HG03139 (cell line): ENCODE measurements around the gene RAX2.
"Not testable (repeated sequence)": the region's sequence is repeated elsewhere in the genome, so short reads cannot be mapped to it uniquely, and the experiment has no call there.

Experiments used
- ATAC-seq: cut with Tn5 transposase; IDR thresholded peaks from one replicate; pipeline ENCODE4 v1.9.1; 2021; ENCODE audit not compliant: unreplicated experiment

Gene RAX2

DNA sequence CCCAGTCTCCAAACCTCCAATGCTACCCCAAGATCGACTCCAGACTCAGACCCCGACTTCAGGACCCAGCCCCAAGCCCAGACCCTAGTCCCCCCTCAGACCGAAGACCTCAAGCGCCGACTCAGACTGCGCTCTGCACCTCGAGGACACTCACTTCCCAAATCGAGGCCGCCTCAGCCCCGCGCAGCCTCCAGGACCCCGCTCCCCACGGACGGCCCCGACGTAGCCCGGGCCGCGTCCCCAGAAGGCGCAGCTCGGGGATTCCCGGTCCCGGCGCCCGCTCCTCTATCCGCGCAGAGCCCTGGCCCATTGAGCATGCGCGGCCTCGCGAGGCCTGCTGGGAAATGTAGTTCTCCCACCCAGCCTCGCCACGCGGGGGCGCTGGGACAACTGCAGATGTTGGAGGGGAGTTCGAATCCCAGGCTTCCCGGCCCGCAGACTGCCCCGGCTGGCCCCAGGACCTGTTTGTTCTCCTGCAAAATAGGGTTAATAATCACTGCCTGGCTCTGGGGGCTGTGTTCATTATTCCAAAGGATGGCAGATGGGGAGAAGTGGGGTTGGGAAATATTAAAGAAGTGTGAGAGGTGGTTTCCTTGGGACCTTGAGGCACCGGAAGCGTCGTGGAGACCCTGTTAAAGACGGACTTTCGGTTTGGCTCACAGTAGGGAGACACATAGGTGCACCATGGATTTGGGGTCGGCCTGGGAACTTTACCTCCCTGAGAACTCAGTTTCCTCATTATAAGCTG lies 10.5 kb downstream of the RAX2 start, which contains the start of gene APBA3:
Gene APBA3 (minus strand): TSS at position 311 of the 748 bp plus-strand sequence. CDS start 1,428 bp downstream, outside the sequence.
- ATAC-seq = peak; percentile 40

DNA sequence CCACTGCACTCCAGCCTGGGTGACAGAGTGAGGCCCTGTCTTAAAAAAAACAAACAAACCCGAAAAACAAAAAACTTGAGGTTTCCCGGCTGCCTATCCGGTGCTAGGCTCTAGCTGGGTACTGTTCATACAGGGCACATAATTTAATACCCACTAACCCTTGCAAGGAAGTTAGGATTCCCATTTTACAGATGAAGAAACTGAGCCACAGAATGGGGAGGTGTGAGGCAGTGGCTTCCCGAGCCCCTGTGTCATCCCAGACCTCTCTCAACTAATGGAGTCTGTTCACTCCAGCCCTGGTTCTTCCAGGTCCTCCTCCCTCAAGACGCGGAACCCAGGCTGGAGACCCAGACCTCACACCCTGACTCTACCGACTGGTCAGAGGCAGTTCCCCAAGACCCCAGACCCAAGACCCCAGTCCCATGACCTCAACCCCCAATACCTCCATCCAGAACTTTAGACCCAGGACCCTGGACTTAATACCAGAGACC lies 11.1 kb downstream of the RAX2 start:
- no peak for ATAC-seq

DNA sequence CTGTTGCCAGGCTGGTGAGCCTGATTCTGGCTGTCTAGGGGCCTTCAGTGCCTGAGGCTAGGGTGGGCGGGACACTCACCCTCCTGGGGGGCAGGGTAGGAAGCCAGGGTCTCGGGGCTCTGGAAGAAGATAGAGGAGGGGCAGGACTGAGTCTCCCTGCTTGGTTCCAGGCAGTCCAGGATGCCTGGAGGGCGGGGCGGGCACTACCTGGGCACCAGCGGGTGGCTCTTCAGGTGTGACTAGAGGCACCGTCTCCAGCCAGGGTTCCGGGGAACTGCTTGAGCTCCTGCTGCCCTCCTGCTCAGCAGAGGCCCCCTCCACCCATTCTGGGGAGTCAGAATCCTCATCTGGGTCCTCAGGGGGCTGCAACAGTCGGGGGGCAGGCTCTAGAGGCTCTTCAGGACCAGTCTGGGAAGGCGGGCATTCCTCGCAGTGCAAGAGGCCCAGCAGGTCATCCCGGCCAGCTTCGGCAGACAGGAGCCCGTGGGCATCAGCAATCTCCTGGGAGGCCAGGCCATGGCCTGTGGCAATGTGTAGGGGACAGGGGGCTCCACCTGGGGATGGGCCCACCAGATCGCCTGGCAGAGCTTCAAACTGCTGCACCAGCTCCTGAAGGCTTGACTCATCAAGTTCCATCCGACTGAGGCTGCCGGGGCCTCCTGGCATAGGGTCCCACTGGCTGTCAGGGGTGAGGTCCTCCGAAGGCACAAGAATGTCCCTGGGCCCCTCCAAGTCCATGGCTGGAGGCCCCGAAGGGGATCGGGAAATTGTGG lies 12.4 kb downstream of the RAX2 start:
- ATAC-seq = no peak

- not testable (repeated sequence) for ATAC-seq
Measured at GRCh38 chr19:3758297-3758696, 13.7 kb downstream of the RAX2 start.

- ATAC-seq = not testable (repeated sequence)
Measured at GRCh38 chr19:3757705-3758104, 14.3 kb downstream of the RAX2 start.

DNA sequence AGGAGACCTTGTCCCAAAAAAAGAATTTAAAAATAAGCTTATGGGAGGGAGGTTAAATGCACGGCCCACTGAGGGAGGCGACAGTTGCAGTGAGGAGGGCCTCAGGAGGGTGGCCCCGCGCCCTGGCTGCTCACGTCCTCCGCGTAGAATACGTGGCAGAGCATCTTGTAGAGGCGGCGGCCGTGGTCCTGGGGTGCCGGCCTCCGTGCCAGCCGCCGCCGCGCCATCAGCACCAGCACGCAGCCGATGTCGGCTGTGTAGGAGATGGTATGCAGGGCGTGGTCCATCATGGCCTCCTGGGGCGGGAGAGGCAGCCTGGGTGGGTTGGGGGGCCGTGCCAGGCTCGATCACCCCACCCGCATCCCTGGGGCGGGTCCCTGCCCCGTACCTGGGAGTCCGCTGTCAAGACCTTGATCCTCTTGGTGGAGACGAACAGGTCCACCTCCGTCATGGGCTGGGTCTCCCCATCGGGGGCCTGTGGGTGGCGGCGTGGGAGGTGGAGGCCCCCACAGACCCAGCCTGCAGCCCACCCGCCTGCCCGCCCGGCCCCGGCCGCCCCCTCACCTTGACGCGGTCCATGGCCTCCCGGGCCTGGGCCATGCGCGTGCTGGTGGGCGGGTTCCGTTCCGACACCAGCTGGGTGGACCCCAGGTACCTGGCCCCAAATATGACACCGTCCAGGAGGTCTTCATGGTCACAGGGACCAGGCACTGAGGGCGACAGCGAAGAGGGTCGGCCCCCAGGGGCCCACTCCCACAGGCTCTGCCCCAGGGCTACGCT lies 18.2 kb downstream of the RAX2 start:
- ATAC-seq = no peak

GRCh38 chr19:3752492-3752891 lies 19.5 kb downstream of the RAX2 start:
- no peak for ATAC-seq

- ATAC-seq = no peak
Measured at GRCh38 chr19:3751236-3751635, 20.8 kb downstream of the RAX2 start.

- ATAC-seq = no peak
Measured at GRCh38 chr19:3750211-3750610, 21.8 kb downstream of the RAX2 start.

- no peak for ATAC-seq
Measured at GRCh38 chr19:3748965-3749364, 23.1 kb downstream of the RAX2 start.

DNA sequence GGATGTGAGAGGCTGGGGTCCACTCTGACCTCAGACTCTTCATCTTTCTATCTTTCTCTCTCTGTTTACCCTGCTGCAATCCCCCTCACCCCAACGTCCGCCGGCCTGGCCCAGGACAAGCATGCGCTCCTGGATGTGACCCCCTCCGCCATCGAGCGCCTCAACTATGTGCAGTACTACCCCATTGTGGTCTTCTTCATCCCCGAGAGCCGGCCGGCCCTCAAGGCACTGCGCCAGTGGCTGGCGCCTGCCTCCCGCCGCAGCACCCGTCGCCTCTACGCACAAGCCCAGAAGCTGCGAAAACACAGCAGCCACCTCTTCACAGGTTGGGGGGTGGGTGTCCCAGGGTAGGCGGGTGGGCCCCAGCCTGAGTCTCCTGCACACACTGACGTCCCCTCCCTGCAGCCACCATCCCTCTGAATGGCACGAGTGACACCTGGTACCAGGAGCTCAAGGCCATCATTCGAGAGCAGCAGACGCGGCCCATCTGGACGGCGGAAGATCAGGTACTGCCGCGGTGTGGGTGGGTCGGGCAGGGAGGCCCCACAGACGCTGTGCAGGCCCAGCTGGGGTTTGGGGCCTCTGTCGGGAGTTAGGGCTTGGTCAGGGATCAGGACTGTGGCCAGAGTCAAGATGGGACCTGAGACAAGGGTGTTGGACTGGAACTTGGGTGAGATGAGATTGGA lies 25.5 kb downstream of the RAX2 start:
- no peak for ATAC-seq

GRCh38 chr19:3745363-3746045 lies 26.5 kb downstream of the RAX2 start:
- no peak for ATAC-seq

GRCh38 chr19:3743486-3743885 lies 28.5 kb downstream of the RAX2 start:
- ATAC-seq = no peak

DNA sequence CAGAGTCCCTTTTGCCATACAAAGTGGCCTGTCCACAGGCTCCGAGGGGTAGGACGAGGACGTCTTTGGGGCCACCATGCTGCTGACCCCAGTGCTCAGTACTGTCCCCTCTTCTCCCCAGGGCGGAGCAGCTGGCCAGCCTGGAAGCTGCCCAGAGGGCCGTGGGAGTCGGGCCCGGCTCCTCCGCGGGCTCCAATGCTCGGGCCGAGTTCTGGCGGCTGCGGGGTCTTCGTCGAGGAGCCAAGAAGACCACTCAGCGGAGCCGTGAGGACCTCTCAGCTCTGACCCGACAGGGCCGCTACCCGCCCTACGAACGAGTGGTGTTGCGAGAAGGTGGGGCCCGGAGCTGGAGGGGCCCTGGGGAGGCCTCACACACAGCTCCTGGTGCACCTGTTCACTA lies 31.6 kb downstream of the RAX2 start:
- no peak for ATAC-seq

DNA sequence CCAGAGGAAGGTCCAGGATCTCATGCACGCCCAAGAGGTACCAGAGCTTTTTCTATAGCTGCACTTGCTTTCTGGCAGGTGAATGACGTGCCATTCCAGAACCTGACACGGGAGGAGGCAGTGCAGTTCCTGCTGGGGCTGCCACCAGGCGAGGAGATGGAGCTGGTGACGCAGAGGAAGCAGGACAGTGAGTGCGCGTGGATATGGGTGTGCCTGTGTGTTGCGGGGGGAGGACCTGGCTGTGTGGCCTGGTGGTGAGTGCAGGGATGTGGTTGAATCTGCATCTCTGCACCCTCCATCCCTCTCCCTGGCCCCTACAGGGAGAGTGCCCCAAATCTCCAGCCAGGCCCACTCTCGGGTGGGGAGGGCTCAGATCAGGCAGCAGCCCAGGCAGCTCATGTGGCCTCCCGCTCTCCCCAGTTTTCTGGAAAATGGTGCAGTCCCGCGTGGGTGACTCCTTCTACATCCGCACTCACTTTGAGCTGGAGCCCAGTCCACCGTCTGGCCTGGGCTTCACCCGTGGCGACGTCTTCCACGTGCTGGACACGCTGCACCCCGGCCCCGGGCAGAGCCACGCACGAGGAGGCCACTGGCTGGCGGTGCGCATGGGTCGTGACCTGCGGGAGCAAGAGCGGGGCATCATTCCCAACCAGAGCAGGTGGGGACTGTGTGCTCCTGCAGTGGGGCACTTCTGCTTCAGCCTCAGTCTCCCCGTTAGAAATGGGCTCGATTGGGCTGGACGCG lies 33.4 kb downstream of the RAX2 start:
- no peak for ATAC-seq

DNA sequence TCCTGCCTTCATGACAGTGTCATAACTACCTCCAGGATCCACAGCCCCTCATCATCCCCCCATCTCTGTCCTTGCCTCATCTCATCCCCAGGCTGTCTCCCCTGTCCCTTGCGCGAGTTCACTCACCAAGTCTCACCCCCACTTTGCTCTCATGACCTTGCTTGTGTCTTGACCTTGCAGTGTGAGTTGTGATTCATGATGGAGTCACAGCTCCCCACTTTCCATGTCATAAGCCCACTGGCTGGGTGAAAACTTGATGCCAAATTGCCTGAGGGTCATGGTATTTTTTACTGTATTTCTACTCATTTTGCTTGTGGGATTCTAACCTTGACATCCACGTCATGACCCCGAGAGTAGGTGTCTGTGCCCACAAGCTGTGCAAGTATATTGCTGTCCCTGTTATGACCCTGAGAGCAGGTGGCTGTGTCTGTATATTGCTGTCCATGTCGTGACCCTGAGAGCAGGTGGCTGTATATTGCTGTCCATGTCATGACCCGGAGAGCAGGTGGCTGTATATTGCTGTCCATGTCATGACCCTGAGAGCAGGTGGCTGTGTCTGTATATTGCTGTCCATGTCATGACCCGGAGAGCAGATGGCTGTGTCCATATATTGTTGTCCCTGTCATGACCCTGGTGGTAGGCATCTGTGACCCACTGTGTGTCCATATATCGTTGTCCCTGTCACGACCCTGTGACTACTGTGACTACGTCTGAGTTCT lies 34.4 kb downstream of the RAX2 start:
- ATAC-seq = no peak

GRCh38 chr19:3736106-3736724 lies 35.8 kb downstream of the RAX2 start:
- no peak for ATAC-seq

DNA sequence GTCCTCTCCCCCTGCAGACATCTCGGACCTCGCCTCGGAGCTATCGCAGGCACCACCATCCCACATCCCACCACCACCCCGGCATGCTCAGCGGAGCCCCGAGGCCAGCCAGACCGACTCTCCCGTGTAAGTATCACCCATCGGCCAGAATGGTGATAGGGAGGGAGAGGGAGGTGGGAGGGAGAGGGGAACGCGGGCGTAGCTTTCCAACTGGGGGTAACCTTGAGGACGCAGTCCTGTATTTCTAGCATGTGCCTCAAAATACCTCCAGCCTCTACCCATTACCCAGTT lies 37.8 kb downstream of the RAX2 start:
- ATAC-seq = no peak
